ENCODE results near the gene MAPK14. TPM values are rescaled to one million over a fixed set of nuclear protein-coding genes. Genes with fewer than 3 reads are reported as not detected.
"Not testable (repeated sequence)": the region's sequence is repeated elsewhere in the genome, so short reads cannot be mapped to it uniquely, and the experiment has no call there.

MAPK14 gene
- total and polyA plus RNA-seq, 2 of the 4 experiments (the other 2 are of a cell fraction): 28.4 to 74.4 TPM

DNA sequence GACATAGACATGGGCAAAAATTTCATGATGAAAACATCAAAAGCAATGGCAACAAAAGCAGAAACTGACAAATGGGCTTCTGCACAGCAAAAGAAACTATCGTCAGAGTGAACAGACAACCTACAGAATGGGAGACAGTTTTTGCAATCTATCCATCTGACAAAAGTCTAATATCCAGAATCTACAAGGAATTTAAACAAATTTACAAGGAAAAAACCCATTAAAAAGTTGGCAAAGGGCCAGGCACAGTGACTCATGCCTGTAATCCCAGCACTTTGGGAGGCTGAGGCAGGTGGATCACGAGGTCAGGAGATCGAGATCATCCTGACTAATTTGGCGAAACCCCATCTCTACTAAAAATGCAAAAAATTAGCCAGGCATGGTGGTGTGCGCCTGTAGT is 60.6 kb downstream of the MAPK14 start:
- H2BK20ac ChIP-seq (ENCODE audit: low read depth, low read length); H4K5ac ChIP-seq (ENCODE audit: low read depth, low read length); H4K20me1 ChIP-seq (ENCODE audit: insufficient read depth, low read length); H2AFZ ChIP-seq (replicated peaks; ENCODE audit: low read length, poor library complexity); H3K27ac ChIP-seq (ENCODE audit: insufficient read depth, low read length); BruUV-seq (replicated peaks); H3K9ac ChIP-seq (ENCODE audit: low read depth, low read length); H3K56ac ChIP-seq (ENCODE audit: extremely low read depth, insufficient read depth, low read length); H2BK15ac ChIP-seq (ENCODE audit: low read depth, low read length); H2AK9ac ChIP-seq (replicated peaks; ENCODE audit: low read depth, low read length, poor library complexity); H2AK5ac ChIP-seq (ENCODE audit: low read depth, low read length); CTCF ChIA-PET; H3K23ac ChIP-seq (ENCODE audit: low read depth, low read length); H2BK120ac ChIP-seq (ENCODE audit: low read depth, low read length); H3K9me1 ChIP-seq (ENCODE audit: insufficient read depth, low read length); H4K91ac ChIP-seq (ENCODE audit: insufficient read depth, low read depth, low read length); H3K4me3 ChIP-seq (ENCODE audit: insufficient read depth, low read depth, low read length); H3K4me1 ChIP-seq (ENCODE audit: control insufficient read depth, insufficient read depth, low read length); ATAC-seq (ENCODE audit: low read depth); H3K18ac ChIP-seq (ENCODE audit: low read depth, low read length); H3K9me3 ChIP-seq (ENCODE audit: control insufficient read depth, insufficient read depth, low read length); H4K8ac ChIP-seq (ENCODE audit: low read depth in 2 of 2, low read length in 2 of 2); H3K14ac ChIP-seq (replicated peaks; ENCODE audit: low read depth, low read length); intact Hi-C loops (cut with micrococcal nuclease); H3K4me2 ChIP-seq (ENCODE audit: low read depth, low read length); H2BK5ac ChIP-seq (ENCODE audit: low read depth, low read length, poor library complexity, severe bottlenecking); H3K27me3 ChIP-seq (ENCODE audit: control insufficient read depth, insufficient read depth, low read length); DNase-seq; POLR2A ChIA-PET (ENCODE audit: unreplicated experiment); H3K79me1 ChIP-seq (ENCODE audit: low read depth in 1 of 2, low read length in 2 of 2); H3K4ac ChIP-seq (ENCODE audit: low read depth, low read length); in situ Hi-C loops (cut with MboI; ENCODE audit: low sequenced_read_pairs); dilution Hi-C loops (cut with HindIII; ENCODE audit: low sequenced_read_pairs, unreplicated experiment): not testable (repeated sequence)
- peaks cover 19% of the 10 kb centered on the region for H3K36me3 ChIP-seq (ENCODE audit: control insufficient read depth, insufficient read depth, low read length)
- no CpG with 5 or more reads among the region's 5 CpGs for WGBS, 2 experiments (ENCODE audit: extremely low coverage in 2 of 2, insufficient read length in 1 of 2)
